RWPE2 (cell line): ENCODE measurements around the gene C1QTNF1.

Source experiments
- ATAC-seq: fragments of 200-7000 bp; cut with Tn5 transposase; 3 replicates; pipeline ENCODE4 v1.9.1; 2021; ENCODE audit warnings: low read depth
- DNase-seq: peaks from one replicate; pipeline ENCODE4 v3.0.0-alpha.2; 2020; ENCODE audit warnings: low spot score
- H3K27ac ChIP-seq: fragments of 450-650 bp; 2 replicates; pipeline ENCODE4 v1.5.1; 2017; ENCODE audit warnings: mild to moderate bottlenecking; ENCODE audit not compliant: poor library complexity, severe bottlenecking
- H3K27me3 ChIP-seq: fragments of 250-450 bp; sonication (Bioruptor Pico); 2 replicates; pipeline ENCODE4 v1.5.1; 2021; ENCODE audit warnings: mild to moderate bottlenecking, moderate library complexity; ENCODE audit not compliant: insufficient read depth, poor library complexity, severe bottlenecking
- H3K36me3 ChIP-seq: fragments of 250-450 bp; sonication (Bioruptor Pico); 2 replicates; pipeline ENCODE4 v1.5.1; 2020; ENCODE audit warnings: low read depth, mild to moderate bottlenecking, moderate library complexity
- H3K4me1 ChIP-seq: fragments of 250-450 bp; sonication (Bioruptor Pico); 2 replicates; pipeline ENCODE4 v1.5.1; 2021; ENCODE audit warnings: mild to moderate bottlenecking, moderate library complexity; ENCODE audit not compliant: insufficient read depth, poor library complexity, severe bottlenecking
- H3K4me3 ChIP-seq: fragments of 250-450 bp; sonication (Bioruptor Pico); 2 replicates; pipeline ENCODE4 v1.5.1; 2021; ENCODE audit warnings: mild to moderate bottlenecking, moderate library complexity; ENCODE audit not compliant: severe bottlenecking
- H3K9me3 ChIP-seq: fragments of 250-450 bp; sonication (Bioruptor Pico); 2 replicates; pipeline ENCODE4 v1.5.1; 2021; ENCODE audit warnings: mild to moderate bottlenecking, moderate library complexity; ENCODE audit not compliant: severe bottlenecking
- TF ChIP-seq, protein P1 (sequence below): fragments of 450-650 bp; IDR thresholded peaks from one replicate; pipeline ENCODE4 v1.5.1; 2017; ENCODE audit warnings: mild to moderate bottlenecking, moderate library complexity; ENCODE audit not compliant: poor library complexity, severe bottlenecking

The C1QTNF1 gene

DNA sequence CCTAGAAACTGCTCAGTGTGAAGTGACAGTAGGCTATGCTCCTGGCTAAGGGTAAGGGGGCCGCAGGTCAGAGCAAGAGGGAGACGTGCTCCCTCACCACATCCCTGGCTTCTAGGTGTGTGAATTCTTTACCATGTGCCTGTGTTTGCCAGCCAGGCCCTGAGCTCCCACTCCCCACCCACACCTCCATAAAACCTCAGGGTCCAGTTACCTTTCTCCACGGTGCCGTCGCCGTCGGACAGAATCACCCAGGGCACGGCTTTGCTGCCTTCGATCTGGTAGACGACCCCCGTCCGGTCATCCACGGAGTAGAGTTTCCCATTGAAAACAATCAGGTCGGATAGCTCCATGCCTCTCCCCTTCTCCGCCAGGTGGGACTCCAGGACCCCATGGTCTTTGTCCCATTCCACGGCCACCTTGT lies 27.2 kb upstream of the C1QTNF1 start:
- H3K36me3 ChIP-seq: peaks cover 66% of the 10 kb centered on the region
- H3K27ac ChIP-seq: peak overlapping the region; percentile 19

DNA sequence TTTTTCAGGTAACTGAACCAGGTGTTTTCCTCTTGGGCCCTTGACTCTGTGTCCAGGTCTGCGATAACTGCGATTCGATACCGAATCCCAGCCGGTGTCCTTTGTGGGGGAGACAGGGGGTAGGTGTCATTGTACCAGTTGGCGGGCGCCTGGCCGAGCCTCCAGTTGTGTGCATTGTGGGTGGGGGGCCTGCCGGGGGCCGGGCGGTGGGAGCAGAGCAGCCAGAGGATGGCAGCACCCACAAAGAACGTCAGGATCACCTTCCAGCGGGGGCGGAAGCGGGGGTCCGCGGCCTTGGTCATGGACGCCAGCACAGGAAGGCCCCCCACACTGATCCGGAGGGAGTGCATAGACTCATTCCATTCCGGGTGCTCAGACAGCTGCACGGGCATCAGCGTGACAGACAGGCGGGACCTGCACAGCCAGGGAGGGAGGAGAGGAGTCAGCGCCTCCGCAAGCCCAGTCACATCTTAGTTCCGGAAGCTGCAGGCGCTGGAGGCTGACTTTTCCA lies 26.7 kb upstream of the C1QTNF1 start:
- ATAC-seq (peak; percentile 42; the same call in 1 of the 3 replicates), DNase-seq (no peak)
- Histone ChIP-seq H3K9me3 (no peaks in the 10 kb centered on the region), H3K4me3 (no peak overlapping the region), H3K27me3 (no peaks in the 10 kb centered on the region), H3K27ac (peak overlapping the region; percentile 19), H3K4me1 (peaks cover 19% of the 10 kb centered on the region), H3K36me3 (peaks cover 67% of the 10 kb centered on the region)
- TF ChIP-seq, protein P1, sequence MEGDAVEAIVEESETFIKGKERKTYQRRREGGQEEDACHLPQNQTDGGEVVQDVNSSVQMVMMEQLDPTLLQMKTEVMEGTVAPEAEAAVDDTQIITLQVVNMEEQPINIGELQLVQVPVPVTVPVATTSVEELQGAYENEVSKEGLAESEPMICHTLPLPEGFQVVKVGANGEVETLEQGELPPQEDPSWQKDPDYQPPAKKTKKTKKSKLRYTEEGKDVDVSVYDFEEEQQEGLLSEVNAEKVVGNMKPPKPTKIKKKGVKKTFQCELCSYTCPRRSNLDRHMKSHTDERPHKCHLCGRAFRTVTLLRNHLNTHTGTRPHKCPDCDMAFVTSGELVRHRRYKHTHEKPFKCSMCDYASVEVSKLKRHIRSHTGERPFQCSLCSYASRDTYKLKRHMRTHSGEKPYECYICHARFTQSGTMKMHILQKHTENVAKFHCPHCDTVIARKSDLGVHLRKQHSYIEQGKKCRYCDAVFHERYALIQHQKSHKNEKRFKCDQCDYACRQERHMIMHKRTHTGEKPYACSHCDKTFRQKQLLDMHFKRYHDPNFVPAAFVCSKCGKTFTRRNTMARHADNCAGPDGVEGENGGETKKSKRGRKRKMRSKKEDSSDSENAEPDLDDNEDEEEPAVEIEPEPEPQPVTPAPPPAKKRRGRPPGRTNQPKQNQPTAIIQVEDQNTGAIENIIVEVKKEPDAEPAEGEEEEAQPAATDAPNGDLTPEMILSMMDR: no peak

More for the DNA sequence above, 27.2 kb upstream of the C1QTNF1 start:
- Histone ChIP-seq H3K4me1 (peaks cover 19% of the 10 kb centered on the region), H3K4me3 (no peak overlapping the region), H3K27me3 (no peaks in the 10 kb centered on the region), H3K9me3 (no peaks in the 10 kb centered on the region)
- DNase-seq (no peak), ATAC-seq (no peak)
- TF ChIP-seq, protein P1: no peak

DNA sequence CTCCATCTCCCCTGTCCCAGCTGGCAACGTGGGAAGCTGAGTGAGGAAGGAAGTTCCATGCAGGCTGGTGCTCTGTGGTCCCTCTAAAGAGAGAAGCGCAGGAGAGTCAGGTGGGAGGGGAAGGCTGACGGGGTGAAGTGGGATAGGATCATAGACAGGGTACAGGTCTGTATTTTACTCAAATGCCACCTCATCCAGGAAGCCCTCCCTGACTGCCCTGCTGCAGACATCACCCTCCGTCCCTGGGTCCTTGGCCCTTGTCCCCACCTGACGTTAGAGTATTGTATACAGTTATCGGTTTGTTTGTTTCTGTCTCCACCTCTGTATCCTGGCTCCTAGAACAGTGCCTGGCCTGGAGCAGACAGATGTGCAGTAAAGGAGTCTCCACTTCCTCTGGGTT lies 26.1 kb upstream of the C1QTNF1 start:
- Histone ChIP-seq H3K4me1 (peaks cover 19% of the 10 kb centered on the region), H3K36me3 (peaks cover 67% of the 10 kb centered on the region), H3K9me3 (no peaks in the 10 kb centered on the region), H3K27ac (peak overlapping the region; percentile 19), H3K27me3 (no peaks in the 10 kb centered on the region), H3K4me3 (no peak overlapping the region)
- TF ChIP-seq, protein P1: no peak
- ATAC-seq (no peak), DNase-seq (no peak)

DNA sequence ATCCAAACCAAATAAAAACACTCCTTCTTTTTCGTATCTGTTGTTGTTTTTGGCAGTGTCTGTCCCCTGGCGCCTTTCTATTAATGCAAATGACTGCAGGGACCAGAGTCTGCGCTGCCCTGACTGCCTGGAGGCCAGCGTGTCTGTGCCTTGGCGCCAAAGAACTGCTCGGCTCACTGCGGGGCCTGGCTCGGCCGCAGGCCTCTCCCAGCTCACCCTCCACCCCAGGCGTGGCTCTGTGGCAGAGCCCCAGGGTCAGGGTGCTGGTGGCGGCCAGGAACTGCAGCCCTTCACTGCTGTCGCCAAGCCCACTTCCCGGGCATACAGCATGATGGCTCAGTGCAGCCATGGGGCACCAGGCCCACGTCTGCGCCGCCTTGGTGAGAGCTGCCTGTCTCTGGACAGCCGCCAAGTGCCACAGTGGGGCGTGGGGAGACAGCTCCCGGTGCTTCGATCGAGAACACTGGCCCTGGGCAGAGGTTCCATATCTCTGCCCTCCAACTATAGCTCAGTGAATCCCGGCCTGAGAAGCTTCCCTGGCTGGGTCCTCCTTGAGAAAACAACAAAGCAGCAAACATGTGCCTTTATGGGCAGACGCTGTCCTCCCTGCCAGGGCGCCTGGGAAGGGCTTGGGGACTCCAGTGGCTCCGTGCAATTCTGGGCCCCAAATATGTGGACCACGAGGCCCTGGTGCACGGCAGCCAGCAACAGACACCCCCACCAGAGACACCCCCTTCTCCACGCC lies 25.5 kb upstream of the C1QTNF1 start:
- Histone ChIP-seq H3K27ac (peak overlapping the region; percentile 19), H3K36me3 (peaks cover 67% of the 10 kb centered on the region), H3K27me3 (no peaks in the 10 kb centered on the region), H3K9me3 (no peaks in the 10 kb centered on the region), H3K4me1 (peaks cover 19% of the 10 kb centered on the region), H3K4me3 (no peak overlapping the region)
- ATAC-seq (no peak; the same call in 2 of the 3 replicates), DNase-seq (no peak)
- TF ChIP-seq, protein P1: no peak
